DND-41 (cell line): ENCODE data around the gene LONRF3.

ENCODE experiments used
- EZH2 ChIP-seq: IDR thresholded peaks from 3 replicates; pipeline ENCODE4 v1.6.1; 2012; ENCODE audit warnings: borderline replicate concordance, low read depth, mild to moderate bottlenecking, moderate library complexity, low read length, inconsistent platforms; ENCODE audit not compliant: severe bottlenecking
- TF ChIP-seq, protein P1 (sequence below): IDR thresholded peaks from 2 replicates; pipeline ENCODE4 v1.5.1; 2012; ENCODE audit warnings: borderline replicate concordance, low read length, moderate library complexity, mild to moderate bottlenecking; ENCODE audit not compliant: poor library complexity, severe bottlenecking; ENCODE audit errors: extremely low read depth

DNA sequence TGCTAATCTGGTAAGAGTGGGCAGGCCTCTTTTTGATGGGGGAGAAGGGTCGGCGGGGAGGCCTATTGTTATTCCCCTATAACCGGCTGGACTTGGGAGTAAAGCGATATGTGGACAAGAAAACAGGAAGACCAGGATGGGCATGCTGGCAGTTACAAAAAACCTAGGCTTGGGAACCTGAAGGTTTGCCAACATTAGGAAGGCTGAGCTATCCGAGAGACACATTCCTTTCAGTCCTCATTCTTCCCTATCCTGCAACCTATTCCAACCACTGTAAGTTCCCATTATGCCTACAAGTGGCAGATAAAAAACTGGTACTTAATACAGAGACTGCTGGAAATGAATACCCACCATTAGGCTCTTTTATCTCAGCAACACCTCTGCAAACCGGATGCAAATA lies 66.0 kb downstream of the LONRF3 start:
- no peak for TF ChIP-seq EZH2
- TF ChIP-seq, protein P1, sequence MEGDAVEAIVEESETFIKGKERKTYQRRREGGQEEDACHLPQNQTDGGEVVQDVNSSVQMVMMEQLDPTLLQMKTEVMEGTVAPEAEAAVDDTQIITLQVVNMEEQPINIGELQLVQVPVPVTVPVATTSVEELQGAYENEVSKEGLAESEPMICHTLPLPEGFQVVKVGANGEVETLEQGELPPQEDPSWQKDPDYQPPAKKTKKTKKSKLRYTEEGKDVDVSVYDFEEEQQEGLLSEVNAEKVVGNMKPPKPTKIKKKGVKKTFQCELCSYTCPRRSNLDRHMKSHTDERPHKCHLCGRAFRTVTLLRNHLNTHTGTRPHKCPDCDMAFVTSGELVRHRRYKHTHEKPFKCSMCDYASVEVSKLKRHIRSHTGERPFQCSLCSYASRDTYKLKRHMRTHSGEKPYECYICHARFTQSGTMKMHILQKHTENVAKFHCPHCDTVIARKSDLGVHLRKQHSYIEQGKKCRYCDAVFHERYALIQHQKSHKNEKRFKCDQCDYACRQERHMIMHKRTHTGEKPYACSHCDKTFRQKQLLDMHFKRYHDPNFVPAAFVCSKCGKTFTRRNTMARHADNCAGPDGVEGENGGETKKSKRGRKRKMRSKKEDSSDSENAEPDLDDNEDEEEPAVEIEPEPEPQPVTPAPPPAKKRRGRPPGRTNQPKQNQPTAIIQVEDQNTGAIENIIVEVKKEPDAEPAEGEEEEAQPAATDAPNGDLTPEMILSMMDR, result no peak
